Caco-2 (cell line): ENCODE data around the gene DGKG. TPM values are rescaled to one million over a fixed set of nuclear protein-coding genes. Genes with fewer than 3 reads are reported as not detected.

Source experiments
- BruUV-seq: library from RNA; stranded (reverse); fragments of 400-500 nt; replicated peaks from 2 replicates; lab custom pipeline; 2021; lab: Mats Ljungman, UMichigan
- CTCF ChIA-PET: fragments of 300-600 bp; sonication (Branson Sonifier 250); formaldehyde crosslinking; loops from one replicate; lab custom pipeline; 2022; ENCODE audit warnings: antibody characterized with exemption; lab: Charles Lee
- POLR2A ChIA-PET: fragments of 300-600 bp; sonication (Branson Sonifier 250); formaldehyde crosslinking; loops from one replicate; lab custom pipeline; 2022; ENCODE audit warnings: antibody characterized with exemption; lab: Charles Lee
- DNase-seq, 2 experiments: peaks; one replicate each; pipeline versions ENCODE4 v3.0.0 to v3.0.0-alpha.2; 2020 to 2022
- H3K27me3 ChIP-seq: replicated peaks from 2 replicates; pipeline ENCODE4 v1.6.0; 2011; ENCODE audit warnings: low read length; ENCODE audit not compliant: control insufficient read depth, insufficient read depth
- H3K36me3 ChIP-seq: 2 replicates; pipeline ENCODE4 v1.5.1; 2011; ENCODE audit warnings: low read length; ENCODE audit not compliant: control insufficient read depth, insufficient read depth
- H3K4me1 ChIP-seq: fragments of 250-450 bp; sonication (Bioruptor Pico); 2 replicates; pipeline ENCODE4 v1.5.1; 2020; ENCODE audit warnings: mild to moderate bottlenecking
- H3K4me3 ChIP-seq: 2 replicates; pipeline ENCODE4 v1.5.1; 2011; ENCODE audit warnings: low read depth, mild to moderate bottlenecking, control low read depth, low read length
- H3K9me3 ChIP-seq: fragments of 250-450 bp; sonication (Bioruptor Pico); 2 replicates; pipeline ENCODE4 v1.5.1; 2020; ENCODE audit warnings: mild to moderate bottlenecking, moderate library complexity
- H3K27ac Mint-ChIP-seq: one replicate; pipeline ENCODE4 v1.8.0; 2022; ENCODE audit warnings: mixed read lengths; ENCODE audit not compliant: unreplicated experiment
- H3K27me3 Mint-ChIP-seq: one replicate; pipeline ENCODE4 v1.8.0; 2022; ENCODE audit warnings: mixed read lengths; ENCODE audit not compliant: insufficient read depth, unreplicated experiment
- H3K36me3 Mint-ChIP-seq: one replicate; pipeline ENCODE4 v1.8.0; 2022; ENCODE audit warnings: mild to moderate bottlenecking, mixed read lengths; ENCODE audit not compliant: insufficient read depth, unreplicated experiment
- H3K4me1 Mint-ChIP-seq: one replicate; pipeline ENCODE4 v1.8.0; 2022; ENCODE audit warnings: low read depth, mixed read lengths; ENCODE audit not compliant: unreplicated experiment
- H3K4me3 Mint-ChIP-seq: one replicate; pipeline ENCODE4 v1.8.0; 2022; ENCODE audit warnings: mild to moderate bottlenecking, moderate library complexity, mixed read lengths; ENCODE audit not compliant: unreplicated experiment
- H3K9me3 Mint-ChIP-seq: one replicate; pipeline ENCODE4 v1.8.0; 2022; ENCODE audit warnings: mixed read lengths; ENCODE audit not compliant: unreplicated experiment
- CTCF ChIP-seq, 2 experiments: fragments of 200-600 bp in 1 of 2; IDR thresholded peaks; 1 replicate in 1 of 2; 2 replicates in 1 of 2; pipeline versions ENCODE4 v1.5.1 to v1.8.0; 2011 to 2022; ENCODE audit warnings: antibody characterized with exemption in 1 of 2, control low read depth in 1 of 2, inconsistent platforms in 1 of 2, low read depth in 1 of 2, low read length in 1 of 2, mild to moderate bottlenecking in 1 of 2, moderate library complexity in 1 of 2; ENCODE audit not compliant: insufficient read depth in 1 of 2, severe bottlenecking in 1 of 2, unreplicated experiment in 1 of 2
- intact Hi-C: fragments of 100-400 bp; cut with micrococcal nuclease; formaldehyde crosslinking; loops from one replicate; pipeline ENCODE4 v1.10.0; 2022; ENCODE audit not compliant: unreplicated experiment
- total RNA-seq: library from RNA; stranded (reverse); gene quantifications from 2 replicates; pipeline ENCODE4 v1.2.3, GENCODE V29; 2022

DGKG gene
- total RNA-seq, 1 experiment from 2014 or later, result 0.32 TPM

GRCh38 chr3:186123012-186123411 is 239.0 kb downstream of the DGKG start:
- no peak overlapping the region for H3K4me3 ChIP-seq
- peaks cover 31% of the 10 kb centered on the region for H3K4me1 Mint-ChIP-seq
- ChIA-PET CTCF (interaction anchor here (0.7 kb wide), 1 partner anchor 466 kb away, joined by 4 read pairs; no protein-coding TSS in a partner anchor), POLR2A (no interaction called here)
- no peaks in the 10 kb centered on the region for H3K36me3 ChIP-seq
- no peak overlapping the region for H3K4me3 Mint-ChIP-seq
- TF ChIP-seq CTCF (IDR thresholded peaks at IDR 0.05; ENCODE audit: insufficient read depth in 1 of 2, low read depth in 1 of 2, low read length in 1 of 2, severe bottlenecking in 1 of 2, unreplicated experiment in 1 of 2), result no peak
- H3K9me3 ChIP-seq, result no peaks in the 10 kb centered on the region
- no peak for DNase-seq
- peaks cover 11% of the 10 kb centered on the region for H3K9me3 Mint-ChIP-seq
- H3K4me1 ChIP-seq, result 0 out of 2 replicates have a peak, but pooled peaks cover 11% of the 10 kb centered on the region
- no peaks in the 10 kb centered on the region for H3K27me3 Mint-ChIP-seq
- H3K27ac Mint-ChIP-seq, result no peak overlapping the region
- H3K27me3 ChIP-seq, result no peaks in the 10 kb centered on the region
- intact Hi-C loops, result loop anchor here (2.0 kb wide), 1 partner anchor 54 kb away; no protein-coding TSS in a partner anchor
- BruUV-seq, result no TSS peak
- H3K36me3 Mint-ChIP-seq, result no peaks in the 10 kb centered on the region

- BruUV-seq, result no TSS peak
- Mint-ChIP-seq H3K4me3 (peak overlapping the region; percentile 56), H3K27me3 (no peaks in the 10 kb centered on the region), H3K9me3 (peaks cover 11% of the 10 kb centered on the region), H3K4me1 (peaks cover 31% of the 10 kb centered on the region), H3K36me3 (no peaks in the 10 kb centered on the region), H3K27ac (peak overlapping the region; percentile 24)
- intact Hi-C loops, result loop anchor here (1.0 to 2.0 kb wide), 2 partner anchors 13 to 55 kb away; partner anchors contain the start of gene ETV5
- 0 out of 2 replicates have a peak, but pooled peaks cover 11% of the 10 kb centered on the region for H3K4me1 ChIP-seq
- H3K9me3 ChIP-seq, result no peaks in the 10 kb centered on the region
- POLR2A ChIA-PET, result no interaction called here
- no peaks in the 10 kb centered on the region for H3K36me3 ChIP-seq
- H3K27me3 ChIP-seq, result no peaks in the 10 kb centered on the region
- no peak for TF ChIP-seq CTCF (IDR thresholded peaks at IDR 0.05; ENCODE audit: insufficient read depth in 1 of 2, low read depth in 1 of 2, low read length in 1 of 2, severe bottlenecking in 1 of 2, unreplicated experiment in 1 of 2)
- CTCF ChIA-PET, result no interaction called here
- DNase-seq, result no peak
- no peak overlapping the region for H3K4me3 ChIP-seq
Measured at GRCh38 chr3:186121968-186122367, 240.1 kb downstream of the DGKG start.

GRCh38 chr3:186121278-186121677 is 240.8 kb downstream of the DGKG start:
- CTCF ChIA-PET, result no interaction called here
- no peaks in the 10 kb centered on the region for H3K36me3 Mint-ChIP-seq

More at GRCh38 chr3:186121278-186121677, 240.8 kb downstream of the DGKG start:
- intact Hi-C loops, result no loop called here
- peaks cover 31% of the 10 kb centered on the region for H3K4me1 Mint-ChIP-seq
- no peaks in the 10 kb centered on the region for H3K27me3 Mint-ChIP-seq
- H3K4me3 Mint-ChIP-seq, result peak overlapping the region; percentile 56
- BruUV-seq, result no TSS peak
- no peak for DNase-seq
- Histone ChIP-seq H3K4me1 (0 out of 2 replicates have a peak, but pooled peaks cover 11% of the 10 kb centered on the region), H3K36me3 (no peaks in the 10 kb centered on the region), H3K27me3 (no peaks in the 10 kb centered on the region), H3K4me3 (no peak overlapping the region), H3K9me3 (no peaks in the 10 kb centered on the region)
- no peak overlapping the region for H3K27ac Mint-ChIP-seq
- H3K9me3 Mint-ChIP-seq, result peaks cover 11% of the 10 kb centered on the region
- POLR2A ChIA-PET, result no interaction called here
- TF ChIP-seq CTCF (IDR thresholded peaks at IDR 0.05; ENCODE audit: insufficient read depth in 1 of 2, low read depth in 1 of 2, low read length in 1 of 2, severe bottlenecking in 1 of 2, unreplicated experiment in 1 of 2), result no peak
